HEK293T (cell line): ENCODE data around the gene ZBTB48.
A peak's percentile ranks its signal among the peaks of the same experiment; 100 is the strongest.
"Not testable (repeated sequence)": the region's sequence is repeated elsewhere in the genome, so short reads cannot be mapped to it uniquely, and the experiment has no call there.

Experiments used
- CTCF ChIA-PET: fragments of 350-600 bp; formaldehyde crosslinking; extraction: SDS; loops from one replicate; lab custom pipeline; 2021; ENCODE audit warnings: antibody characterized with exemption, inconsistent platforms; lab: Yijun Ruan, JAX
- POLR2A ChIA-PET: fragments of 350-600 bp; formaldehyde crosslinking; extraction: SDS; loops from one replicate; lab custom pipeline; 2020; ENCODE audit warnings: antibody characterized with exemption, inconsistent platforms; lab: Yijun Ruan, JAX
- DNase-seq: peaks from one replicate; pipeline ENCODE4 v3.0.0; 2012; ENCODE audit warnings: mixed read lengths; ENCODE audit errors: extremely low spot score
- ARNT ChIP-seq: fragments of 450-650 bp; IDR thresholded peaks from 2 replicates; pipeline ENCODE4 v1.6.1; 2017; ENCODE audit warnings: mild to moderate bottlenecking
- BHLHE40 ChIP-seq: fragments of 450-650 bp; IDR thresholded peaks from 2 replicates; pipeline ENCODE4 v1.6.1; 2016; ENCODE audit warnings: mild to moderate bottlenecking, moderate library complexity, borderline replicate concordance
- CTBP1 ChIP-seq: fragments of 450-650 bp; IDR thresholded peaks from 2 replicates; pipeline ENCODE4 v1.6.1; 2016; ENCODE audit warnings: borderline replicate concordance
- ELF4 ChIP-seq: fragments of 450-650 bp; IDR thresholded peaks from 2 replicates; pipeline ENCODE4 v1.6.1; 2017; ENCODE audit warnings: antibody characterized with exemption
- FOXA1 ChIP-seq: fragments of 450-650 bp; IDR thresholded peaks from 2 replicates; pipeline ENCODE4 v1.6.1; 2016; ENCODE audit warnings: mild to moderate bottlenecking
- FOXK2 ChIP-seq: fragments of 450-650 bp; IDR thresholded peaks from 2 replicates; pipeline ENCODE4 v1.6.1; 2016; ENCODE audit warnings: mild to moderate bottlenecking
- FOXM1 ChIP-seq: fragments of 450-650 bp; IDR thresholded peaks from 2 replicates; pipeline ENCODE4 v1.6.1; 2017; ENCODE audit warnings: mild to moderate bottlenecking, borderline replicate concordance
- HDGF ChIP-seq: fragments of 450-650 bp; IDR thresholded peaks from 2 replicates; pipeline ENCODE4 v1.6.1; 2017; ENCODE audit warnings: antibody characterized with exemption, borderline replicate concordance
- L3MBTL2 ChIP-seq: fragments of 450-650 bp; conservative IDR thresholded peaks from 2 replicates; pipeline ENCODE4 v1.6.1; 2016; ENCODE audit warnings: mild to moderate bottlenecking
- LEF1 ChIP-seq: fragments of 450-650 bp; IDR thresholded peaks from 2 replicates; pipeline ENCODE4 v1.6.1; 2017; ENCODE audit warnings: mild to moderate bottlenecking, borderline replicate concordance
- NFRKB ChIP-seq: fragments of 450-650 bp; IDR thresholded peaks from 2 replicates; pipeline ENCODE4 v1.6.1; 2016; ENCODE audit warnings: mild to moderate bottlenecking, moderate library complexity
- SP1 ChIP-seq: fragments of 450-650 bp; IDR thresholded peaks from 2 replicates; pipeline ENCODE4 v1.6.1; 2017
- SUZ12 ChIP-seq: fragments of 450-650 bp; IDR thresholded peaks from 2 replicates; pipeline ENCODE4 v1.6.1; 2016; ENCODE audit warnings: mild to moderate bottlenecking
- TARDBP ChIP-seq: fragments of 450-650 bp; IDR thresholded peaks from 2 replicates; pipeline ENCODE4 v1.6.1; 2016
- ZNF384 ChIP-seq: fragments of 450-650 bp; IDR thresholded peaks from 2 replicates; pipeline ENCODE4 v1.6.1; 2016
- TF ChIP-seq, protein P1 (sequence below): fragments of 450-650 bp; IDR thresholded peaks from 2 replicates; pipeline ENCODE4 v1.6.1; 2016

The ZBTB48 gene

DNA sequence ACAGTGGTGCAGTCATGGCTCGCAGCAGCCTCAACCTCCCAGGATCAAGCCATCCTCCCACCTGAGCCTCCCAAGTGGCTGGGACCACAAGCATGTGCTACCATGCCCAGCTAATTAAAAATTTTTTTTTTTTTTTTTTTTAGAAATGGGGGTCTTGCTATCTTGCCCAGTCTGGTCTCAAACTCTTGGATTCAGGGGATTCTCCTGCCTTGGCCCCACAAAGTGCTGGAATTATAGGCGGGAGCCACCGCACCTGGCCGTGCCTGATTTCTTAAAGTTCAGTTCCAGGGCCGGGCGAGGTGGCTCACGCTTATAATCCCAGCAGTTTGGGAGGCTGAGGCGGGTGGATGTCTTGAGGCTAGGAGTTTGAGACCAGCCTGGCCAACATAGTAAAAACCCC lies 51.3 kb downstream of the ZBTB48 start:
- CTCF ChIA-PET: no interaction called here
- TF ChIP-seq L3MBTL2 (no peak), ELF4 (no peak), ARNT (no peak), HDGF (no peak), CTBP1 (no peak), TARDBP (no peak), ZNF384 (no peak), BHLHE40 (no peak), SP1 (no peak), FOXM1 (no peak), SUZ12 (no peak), FOXA1 (no peak), LEF1 (no peak), FOXK2 (no peak), NFRKB (no peak)
- TF ChIP-seq, protein P1, sequence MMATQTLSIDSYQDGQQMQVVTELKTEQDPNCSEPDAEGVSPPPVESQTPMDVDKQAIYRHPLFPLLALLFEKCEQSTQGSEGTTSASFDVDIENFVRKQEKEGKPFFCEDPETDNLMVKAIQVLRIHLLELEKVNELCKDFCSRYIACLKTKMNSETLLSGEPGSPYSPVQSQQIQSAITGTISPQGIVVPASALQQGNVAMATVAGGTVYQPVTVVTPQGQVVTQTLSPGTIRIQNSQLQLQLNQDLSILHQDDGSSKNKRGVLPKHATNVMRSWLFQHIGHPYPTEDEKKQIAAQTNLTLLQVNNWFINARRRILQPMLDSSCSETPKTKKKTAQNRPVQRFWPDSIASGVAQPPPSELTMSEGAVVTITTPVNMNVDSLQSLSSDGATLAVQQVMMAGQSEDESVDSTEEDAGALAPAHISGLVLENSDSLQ: no peak
- no peak for DNase-seq
- POLR2A ChIA-PET: no interaction called here

DNA sequence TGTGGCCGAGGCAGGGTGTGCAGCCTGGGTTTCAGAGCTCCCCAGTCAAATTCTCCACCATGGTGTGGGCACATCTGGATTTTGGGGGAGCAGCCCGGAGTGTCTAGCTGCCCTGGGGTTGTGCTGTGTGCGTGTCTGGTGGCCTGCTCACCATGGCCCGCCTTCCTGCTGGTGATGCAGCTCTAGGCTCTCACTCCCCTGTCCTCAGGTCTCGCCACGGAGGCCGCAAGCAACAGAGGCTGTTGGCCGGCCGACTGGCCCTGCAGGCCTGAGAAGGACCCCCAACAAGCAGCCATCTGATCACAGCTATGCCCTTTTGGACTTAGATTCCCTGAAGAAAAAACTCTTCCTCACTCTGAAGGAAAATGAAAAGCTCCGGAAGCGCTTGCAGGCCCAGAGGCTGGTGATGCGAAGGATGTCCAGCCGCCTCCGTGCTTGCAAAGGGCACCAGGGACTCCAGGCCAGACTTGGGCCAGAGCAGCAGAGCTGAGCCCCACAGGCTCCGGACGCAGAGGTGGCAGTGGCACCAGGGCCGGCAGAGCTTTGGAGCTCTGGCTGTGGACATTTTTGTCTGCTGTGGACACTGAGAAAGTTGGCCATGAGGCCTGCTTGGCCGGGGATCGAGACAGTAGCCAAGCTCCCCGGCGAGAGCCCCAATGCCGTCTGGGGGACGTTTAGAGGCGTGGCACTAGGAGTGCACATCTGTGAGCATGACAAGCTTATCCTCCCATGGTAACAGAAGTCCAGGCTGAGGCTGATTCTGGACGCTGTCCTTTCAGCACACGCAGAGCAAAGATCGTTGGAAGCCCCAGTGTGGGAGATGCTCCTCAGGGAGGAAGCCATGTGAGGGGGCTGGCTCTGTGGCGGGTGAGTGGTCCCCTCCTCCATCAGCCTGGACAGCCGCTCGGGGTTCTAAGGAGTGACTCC lies 53.1 kb downstream of the ZBTB48 start:
- CTCF ChIA-PET: no interaction called here
- TF ChIP-seq BHLHE40 (no peak), SP1 (no peak)
- no peak for DNase-seq
- POLR2A ChIA-PET: interaction anchor here (0.6 kb wide), 1 partner anchor 53 kb away, joined by 4 read pairs; the partner anchor contains the start of gene ZBTB48

DNA sequence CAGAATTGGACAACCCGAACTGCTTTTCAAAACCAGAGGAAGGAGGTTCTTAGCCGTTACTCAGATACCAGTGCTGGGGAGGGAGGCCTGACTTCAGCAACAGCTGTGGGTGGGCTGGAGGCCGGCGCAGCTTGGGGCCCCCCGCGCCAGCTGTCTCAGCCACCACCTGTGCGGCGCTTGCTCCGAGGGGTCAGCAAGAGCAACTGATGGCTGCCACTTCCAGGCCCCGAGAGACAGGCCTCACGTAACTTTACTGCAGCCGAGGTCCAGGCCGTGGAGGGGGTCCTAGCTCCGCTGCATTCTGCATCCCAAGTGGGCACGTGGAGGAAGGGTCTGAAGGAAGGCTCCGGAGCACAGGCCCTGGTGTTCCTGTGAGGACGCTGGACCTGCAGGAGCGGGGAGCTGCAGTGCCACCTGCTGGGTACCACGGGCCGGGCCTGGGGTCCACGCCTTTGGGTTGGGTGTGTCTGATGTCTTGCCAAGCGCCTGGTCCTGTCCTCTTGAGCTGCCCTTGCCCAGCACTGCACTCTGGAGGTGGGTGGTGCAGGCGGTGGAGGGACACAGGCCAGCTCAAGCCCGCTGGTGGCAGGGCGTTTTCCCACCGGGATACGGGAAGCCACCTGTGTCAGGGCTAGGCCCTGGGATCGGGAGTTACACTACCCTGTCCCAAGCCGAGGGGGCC lies 54.7 kb downstream of the ZBTB48 start:
- peak; percentile 54 for DNase-seq
- CTCF ChIA-PET: interaction anchor here (0.6 to 0.8 kb wide), 5 partner anchors 9 to 279 kb away, joined by 3 to 4 read pairs (median 3); no protein-coding TSS in a partner anchor
- POLR2A ChIA-PET: interaction anchor here (0.7 to 1.1 kb wide), 2 partner anchors 19 to 31 kb away, joined by 3 to 5 read pairs; partner anchors contain the start of gene KLHL21
- TF ChIP-seq TARDBP (no peak), ARNT (no peak), FOXK2 (no peak), HDGF (no peak)

DNA sequence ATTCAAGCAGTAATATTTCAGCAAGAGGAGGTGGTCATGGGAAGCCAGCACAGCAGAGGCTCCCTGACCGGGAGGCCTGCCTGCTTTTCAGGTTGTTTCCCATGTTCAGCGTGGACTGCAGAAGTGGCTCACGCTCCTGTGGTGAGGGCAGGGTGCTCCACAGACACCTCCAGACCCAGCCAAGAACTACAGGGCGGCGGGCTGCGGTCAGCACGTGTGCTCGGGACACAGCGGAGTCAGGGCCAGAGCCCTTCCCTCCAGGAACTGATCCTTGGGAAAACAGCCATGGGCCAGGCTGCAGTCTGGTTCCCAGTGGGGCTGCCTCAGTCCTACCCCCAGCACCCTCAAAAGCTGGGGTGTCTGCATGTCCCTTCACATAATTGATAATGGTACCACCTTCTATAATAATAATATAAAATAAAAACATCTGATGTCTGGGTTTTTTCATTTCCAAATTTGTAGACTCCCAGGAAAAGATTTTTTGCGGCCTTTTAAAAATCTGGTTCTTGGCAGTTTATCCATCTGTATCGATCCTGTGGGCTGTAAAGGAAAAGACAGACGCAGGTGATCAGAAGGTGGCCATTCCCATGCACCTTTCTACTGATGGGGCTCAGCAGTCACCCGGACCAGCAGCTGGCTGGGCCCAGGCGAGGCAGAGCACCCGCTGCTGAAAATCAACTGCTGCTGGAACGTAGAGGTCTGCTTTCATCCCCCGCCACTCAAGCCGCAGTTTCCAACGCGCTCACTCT lies 55.5 kb downstream of the ZBTB48 start:
- POLR2A ChIA-PET: interaction anchor here (0.7 to 1.1 kb wide), 2 partner anchors 20 to 32 kb away, joined by 3 to 5 read pairs; partner anchors contain the start of gene KLHL21
- CTCF ChIA-PET: interaction anchor here (0.5 to 0.8 kb wide), 5 partner anchors 9 to 280 kb away, joined by 3 to 4 read pairs (median 3); no protein-coding TSS in a partner anchor
- TF ChIP-seq HDGF: no peak
- no peak for DNase-seq

DNA sequence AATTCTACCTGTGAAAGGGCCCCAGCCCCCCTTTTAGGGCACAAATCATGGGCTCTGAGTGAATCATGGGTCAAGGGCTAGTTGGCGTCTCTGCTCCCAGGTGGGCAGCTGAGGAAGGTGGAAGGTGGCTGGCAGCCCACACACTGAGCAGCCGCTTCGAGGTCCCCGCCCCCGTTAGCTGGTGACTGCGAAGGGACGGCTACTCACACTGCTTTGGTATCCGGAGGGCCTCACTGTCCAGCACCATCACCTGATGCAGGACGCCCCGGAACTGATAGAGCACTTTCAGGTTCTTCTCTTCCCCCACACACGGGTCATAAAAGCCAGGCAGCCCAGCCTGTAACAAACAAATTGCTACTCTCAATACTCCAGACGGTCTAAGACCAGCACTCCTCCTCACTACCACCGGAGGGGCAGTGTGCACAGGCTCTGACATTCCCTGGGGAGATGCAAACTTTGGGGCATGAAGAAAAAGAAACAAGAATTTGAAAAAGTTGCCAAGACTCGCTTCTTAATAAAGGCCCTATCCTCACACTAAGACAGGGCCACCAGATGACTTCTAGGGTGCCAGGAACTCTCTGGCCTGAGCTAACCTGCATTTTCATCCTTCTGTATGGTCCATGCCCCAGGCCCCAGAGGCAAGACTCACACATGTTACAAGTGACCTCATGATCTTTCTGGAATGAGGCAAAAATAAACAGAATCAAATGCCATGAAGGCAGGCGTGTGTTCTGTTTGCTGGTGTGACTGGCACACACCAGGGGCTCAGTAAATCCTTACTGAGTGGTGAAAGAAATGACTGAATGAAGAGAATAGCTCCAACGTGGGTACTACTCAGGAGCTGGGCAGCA lies 56.3 kb downstream of the ZBTB48 start:
- TF ChIP-seq ARNT: no peak
- no peak for TF ChIP-seq BHLHE40
- TF ChIP-seq FOXM1: no peak
- TF ChIP-seq L3MBTL2: no peak
- TF ChIP-seq TARDBP: no peak
- TF ChIP-seq LEF1: no peak
- no peak for TF ChIP-seq NFRKB
- TF ChIP-seq ELF4: no peak
- TF ChIP-seq ZNF384: no peak
- TF ChIP-seq HDGF: no peak
- no peak for TF ChIP-seq FOXA1
- no peak for TF ChIP-seq CTBP1
- TF ChIP-seq SP1: no peak
- TF ChIP-seq FOXK2: no peak
- TF ChIP-seq, protein P1: no peak
- TF ChIP-seq SUZ12: no peak
- no peak for DNase-seq
- ChIA-PET POLR2A (no interaction called here), CTCF (interaction anchor here (0.5 to 1.2 kb wide), 2 partner anchors 10 to 25 kb away, joined by 3 read pairs; no protein-coding TSS in a partner anchor)

DNA sequence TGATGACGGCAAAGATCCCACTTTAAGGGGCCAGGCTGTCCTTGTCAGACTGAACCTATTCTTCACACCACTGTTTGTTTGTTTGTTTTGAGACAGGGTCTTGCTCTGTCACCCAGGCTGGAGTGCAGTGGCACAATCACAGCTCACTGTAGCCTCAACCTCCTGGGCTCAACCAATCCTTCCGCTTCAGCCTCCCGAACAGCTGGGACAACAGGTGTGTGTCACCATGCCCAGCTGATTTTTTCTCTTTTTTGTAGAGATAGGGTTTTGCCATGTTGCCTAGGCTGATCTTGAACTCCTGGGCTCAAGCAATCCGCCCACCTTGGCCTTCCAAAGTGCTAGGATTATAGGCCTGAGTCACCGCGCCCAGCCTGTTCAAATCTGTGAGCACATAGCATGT lies 57.0 kb downstream of the ZBTB48 start:
- ChIA-PET CTCF (interaction anchor here (1.2 kb wide), 1 partner anchor 9 kb away, joined by 3 read pairs; no protein-coding TSS in a partner anchor), POLR2A (interaction anchor here (0.6 kb wide), 1 partner anchor 36 kb away, joined by 3 read pairs; no protein-coding TSS in a partner anchor)
- not testable (repeated sequence) for DNase-seq
